Heart left ventricle (tissue), 16 donors: ENCODE data around the gene ATP13A4. TPM values are rescaled to one million over a fixed set of nuclear protein-coding genes. Genes with fewer than 3 reads are reported as not detected.

ENCODE experiments used
- ATAC-seq, 4 donors: fragments of 200-7000 bp; cut with Tn5 transposase; one replicate each; pipeline ENCODE4 v1.9.1; 2020 to 2022; ENCODE audit warnings: moderate library complexity in 4 of 4, mild to moderate bottlenecking in 3 of 4, moderate number of reproducible peaks in 1 of 4
- DNase-seq, 5 donors: peaks; one replicate each; pipeline ENCODE4 v3.0.0-alpha.2; 2020
- H3K27ac ChIP-seq, 12 donors: fragments of 200-600 bp; sonication (generic) in 4 of 12; one replicate each; pipeline versions ENCODE4 v1.5.0 to v1.8.0; 2016 to 2022; ENCODE audit warnings: mild to moderate bottlenecking in 2 of 12
- H3K27me3 ChIP-seq, 9 donors: fragments of 200-600 bp; sonication (generic) in 2 of 9; one replicate each; pipeline versions ENCODE4 v1.5.1 to v1.8.0; 2016 to 2022; ENCODE audit warnings: mild to moderate bottlenecking in 3 of 9
- H3K36me3 ChIP-seq, 9 donors: fragments of 200-600 bp; sonication (generic) in 2 of 9; one replicate each; pipeline versions ENCODE4 v1.5.0 to v1.8.0; 2018 to 2022; ENCODE audit warnings: mild to moderate bottlenecking in 2 of 9
- H3K4me1 ChIP-seq, 12 donors: fragments of 200-600 bp; sonication (generic) in 4 of 12; one replicate each; pipeline versions ENCODE4 v1.5.0 to v1.8.0; 2016 to 2022; ENCODE audit warnings: mild to moderate bottlenecking in 3 of 12
- H3K4me3 ChIP-seq, 12 donors: fragments of 200-600 bp; sonication (generic) in 4 of 12; one replicate each; pipeline versions ENCODE4 v1.5.0 to v1.8.0; 2017 to 2022; ENCODE audit warnings: mild to moderate bottlenecking in 9 of 12, moderate library complexity in 4 of 12
- H3K9me3 ChIP-seq, 12 donors: fragments of 200-600 bp; sonication (generic) in 4 of 12; one replicate each; pipeline versions ENCODE4 v1.5.0 to v1.8.0; 2016 to 2022; ENCODE audit warnings: mild to moderate bottlenecking in 1 of 12
- POLR2A ChIP-seq, 2 donors: fragments of 450-650 bp; IDR thresholded peaks; one replicate each; pipeline ENCODE4 v1.6.1; 2017; ENCODE audit warnings: antibody characterized with exemption in 2 of 2, mild to moderate bottlenecking in 2 of 2, moderate library complexity in 2 of 2
- WGBS, 4 donors: extraction: QIAGEN DNeasy Blood & Tissue Kit in 2 of 4; methylation state at CpG; one replicate each; pipeline versions ENCODE4 v1.1.5 to v1.1.7; 2013 to 2018; 5-methylcytosine and 5-hydroxymethylcytosine counted together
- intact Hi-C, 10 donors: fragments of 100-400 bp; cut with DNase I; formaldehyde crosslinking; loops; one replicate each; pipeline versions ENCODE4 v1.11.1 to v1.14.2; 2022
- polyA plus RNA-seq, 2 donors: library from polyadenylated mRNA; stranded (reverse); fragments of 200-250 nt; gene quantifications; one replicate each; pipeline ENCODE4 v1.2.3, GENCODE V29; 2013
- total RNA-seq, 9 donors: library from RNA; depleted of rRNA in 2 of 9; stranded (reverse); fragments of >200 nt in 2 of 9; fragmentation: NEBNext Ultra II Directional in 3 of 9; extraction: Animal tissue kit (Norgen Biotek cat#: 25700) in 3 of 9; gene quantifications; one replicate each; pipeline versions ENCODE4 v1.1.0 to v1.2.4, GENCODE V29; 2016 to 2023
- TF ChIP-seq, protein P1 (sequence below), 12 donors: fragments of 200-600 bp; sonication (generic) in 4 of 12; IDR thresholded peaks; one replicate each; pipeline versions ENCODE4 v1.5.0 to v1.8.0; 2018 to 2022; ENCODE audit warnings: antibody characterized with exemption in 12 of 12, mild to moderate bottlenecking in 5 of 12
- donor health status: ischemic (EF 13 %, LVEDD 7.1; RV severe dilation, severe dysfunction).
- donor health status: healthy with polysubstance abuse.
- donor health status: DM: no; HTN: yes; CAD: no.
- donor health status: DM: no; HTN: no; CAD: no.
- donor health status: ischemic (EF 25% LVEDD 6.9; RV normal size, moderate dysfunction).
- donor health status: ischemic (EF 25% LVEDD 5.7; RV mildly dilated, moderate dysfunction).
- donor health status: healthy.
- donor health status: DM: yes; HTN: yes; CAD: no.
- donor health status: ischemic (EF 35%, LVEDD 5.7; RV mildly dilated, moderate dysfunction).
- donor health status: nonischemic (EF 11% LVEDD 7.7; RV severe dilation, severe dysfunction).
- donor health status: DM: yes; HTN: yes; CAD: no.
- donor health status: PGD.
- donor health status: ischemic (EF 29% LVEDD 5.4; RV normal size, mild dysfunction).
- donor health status: nonischemic (EF 23%, LVEDD 6.1; RV moderate dilation, normal function).

Gene ATP13A4
- total and polyA plus RNA-seq, 11 donors, result 0.48 to 0.97 (median 0.51) TPM; not detected in 8

DNA sequence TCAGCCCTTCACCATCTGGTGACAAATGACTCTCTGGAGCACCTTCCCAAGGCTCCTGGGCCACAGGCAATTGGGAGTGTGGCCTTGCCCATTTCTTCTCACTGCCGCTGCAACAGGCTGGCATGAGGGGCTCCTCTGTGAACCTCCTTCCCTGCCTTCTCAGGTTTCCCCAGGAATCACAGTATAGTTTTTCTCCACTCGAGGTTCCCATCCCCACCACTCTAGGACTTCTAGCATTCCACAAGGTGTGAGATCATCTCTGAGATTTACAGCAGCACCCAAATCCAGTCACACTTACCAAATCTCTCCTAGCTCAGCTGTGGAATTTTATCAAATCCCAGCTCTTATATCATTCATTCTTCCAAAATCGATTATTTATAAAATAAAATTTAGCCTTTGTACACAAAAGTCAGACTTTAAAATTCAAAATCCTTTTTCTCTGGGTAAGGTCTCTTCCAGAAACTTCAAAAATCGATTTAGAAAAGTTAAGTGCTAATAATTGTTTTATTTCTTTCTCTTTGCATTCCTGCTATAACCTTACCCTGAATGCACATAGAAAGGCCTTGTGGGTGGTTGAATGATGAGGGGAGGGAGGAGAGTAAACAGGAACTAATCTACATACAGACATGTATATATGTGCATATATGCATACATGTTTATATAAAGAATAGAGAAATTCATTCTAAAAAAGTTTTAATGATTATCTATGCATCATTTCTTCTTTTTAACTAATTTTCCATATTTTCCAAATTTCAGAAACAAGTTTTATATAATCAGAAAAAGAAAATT, 18.9 kb upstream of the ATP13A4 start:
- Histone ChIP-seq H3K4me1 (no peaks in the 10 kb centered on the region), H3K27me3 (no peaks in the 10 kb centered on the region), H3K27ac (no peak overlapping the region), H3K9me3 (no peaks in the 10 kb centered on the region), H3K4me3 (no peak overlapping the region), H3K36me3 (no peaks in the 10 kb centered on the region)
- intact Hi-C loops, result loop anchor here (2.0 to 10.0 kb wide), 15 partner anchors 111 to 1099 kb away; partner anchors contain the start of gene MB21D2 (in 1 of the 10)
- WGBS, 4 donors, result 68 to 73% (median 69%) methylated on average over 4 of the region's 4 CpGs
- ATAC-seq (no peak), DNase-seq (no peak)
- TF ChIP-seq, protein P1, sequence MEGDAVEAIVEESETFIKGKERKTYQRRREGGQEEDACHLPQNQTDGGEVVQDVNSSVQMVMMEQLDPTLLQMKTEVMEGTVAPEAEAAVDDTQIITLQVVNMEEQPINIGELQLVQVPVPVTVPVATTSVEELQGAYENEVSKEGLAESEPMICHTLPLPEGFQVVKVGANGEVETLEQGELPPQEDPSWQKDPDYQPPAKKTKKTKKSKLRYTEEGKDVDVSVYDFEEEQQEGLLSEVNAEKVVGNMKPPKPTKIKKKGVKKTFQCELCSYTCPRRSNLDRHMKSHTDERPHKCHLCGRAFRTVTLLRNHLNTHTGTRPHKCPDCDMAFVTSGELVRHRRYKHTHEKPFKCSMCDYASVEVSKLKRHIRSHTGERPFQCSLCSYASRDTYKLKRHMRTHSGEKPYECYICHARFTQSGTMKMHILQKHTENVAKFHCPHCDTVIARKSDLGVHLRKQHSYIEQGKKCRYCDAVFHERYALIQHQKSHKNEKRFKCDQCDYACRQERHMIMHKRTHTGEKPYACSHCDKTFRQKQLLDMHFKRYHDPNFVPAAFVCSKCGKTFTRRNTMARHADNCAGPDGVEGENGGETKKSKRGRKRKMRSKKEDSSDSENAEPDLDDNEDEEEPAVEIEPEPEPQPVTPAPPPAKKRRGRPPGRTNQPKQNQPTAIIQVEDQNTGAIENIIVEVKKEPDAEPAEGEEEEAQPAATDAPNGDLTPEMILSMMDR (IDR thresholded peaks at IDR 0.05), result no peak
- no peak for TF ChIP-seq POLR2A (IDR thresholded peaks at IDR 0.05)

DNA sequence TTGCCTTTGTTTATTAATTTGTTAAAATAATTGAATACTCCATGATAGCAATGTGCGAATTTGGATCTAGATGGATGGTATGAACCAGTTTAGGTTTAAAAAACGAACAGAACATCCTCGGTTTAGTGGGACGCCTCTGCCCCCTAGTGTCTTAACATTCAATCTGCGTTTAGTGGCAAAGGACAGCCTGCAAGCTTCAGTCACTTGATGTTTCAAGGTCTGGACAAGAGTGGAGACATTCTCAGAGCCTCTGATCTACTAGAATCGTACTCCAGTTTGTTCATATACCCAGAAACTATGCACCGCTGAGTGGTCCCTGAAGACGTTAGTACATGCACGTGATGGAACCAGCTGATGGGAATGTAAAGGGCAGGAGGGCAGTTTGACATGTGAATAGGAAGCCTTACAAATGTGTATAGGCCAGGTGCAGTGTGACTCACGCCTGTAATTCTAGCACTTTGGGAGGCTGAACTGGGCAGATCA, 17.8 kb upstream of the ATP13A4 start:
- Histone ChIP-seq H3K27ac (no peak overlapping the region), H3K36me3 (no peaks in the 10 kb centered on the region), H3K27me3 (no peaks in the 10 kb centered on the region), H3K4me1 (no peaks in the 10 kb centered on the region), H3K4me3 (no peak overlapping the region), H3K9me3 (no peaks in the 10 kb centered on the region)
- peak in 4 of 5 donors; percentile 37 to 48 (median 42) for DNase-seq
- TF ChIP-seq, protein P1 (IDR thresholded peaks at IDR 0.05), result peak; percentile 56 to 87 (median 74)
- no peak for TF ChIP-seq POLR2A (IDR thresholded peaks at IDR 0.05)
- intact Hi-C loops, result loop anchor here (1.0 to 10.0 kb wide), 18 partner anchors 110 to 1098 kb away; partner anchors contain the start of gene MB21D2 (in 1 of the 10)
- ATAC-seq, result peak; percentile 37 to 79 (median 70)
- WGBS, 4 donors, result 8 to 14% (median 11%) methylated on average over 10 of the region's 10 CpGs

DNA sequence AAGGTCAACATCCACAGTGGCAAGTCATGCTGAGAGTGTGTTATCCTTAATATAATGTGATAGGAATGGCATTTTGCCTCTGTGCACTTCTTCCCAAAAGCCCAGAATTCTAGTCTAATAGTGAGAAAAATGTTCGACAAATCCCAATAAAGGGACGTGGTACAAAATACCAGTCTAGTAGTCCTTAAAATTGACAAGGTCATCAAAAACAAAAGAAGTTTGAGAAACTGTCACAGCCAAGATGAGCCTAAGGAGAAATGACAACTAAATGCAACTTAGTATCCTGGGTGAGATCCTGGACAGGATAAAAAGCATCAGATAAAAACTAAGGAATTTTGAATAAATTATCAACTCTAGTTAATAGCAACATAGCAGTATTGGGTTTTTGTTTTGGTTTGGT, 14.4 kb upstream of the ATP13A4 start:
- H3K4me3 ChIP-seq, result no peak overlapping the region
- H3K27ac ChIP-seq, result no peak overlapping the region
- no peaks in the 10 kb centered on the region for H3K27me3 ChIP-seq
- no peak for DNase-seq
- no peaks in the 10 kb centered on the region for H3K36me3 ChIP-seq
- ATAC-seq, result no peak
- 78 to 92% (median 88%) methylated on average over 2 of the region's 2 CpGs for WGBS, 4 donors
- intact Hi-C loops, result loop anchor here in 5 of 10 donors (5.0 to 10.0 kb wide), 4 partner anchors 104 to 1004 kb away; no protein-coding TSS in a partner anchor
- H3K4me1 ChIP-seq, result no peaks in the 10 kb centered on the region
- H3K9me3 ChIP-seq, result no peaks in the 10 kb centered on the region
- no peak for TF ChIP-seq POLR2A (IDR thresholded peaks at IDR 0.05)
- TF ChIP-seq, protein P1 (IDR thresholded peaks at IDR 0.05), result no peak

DNA sequence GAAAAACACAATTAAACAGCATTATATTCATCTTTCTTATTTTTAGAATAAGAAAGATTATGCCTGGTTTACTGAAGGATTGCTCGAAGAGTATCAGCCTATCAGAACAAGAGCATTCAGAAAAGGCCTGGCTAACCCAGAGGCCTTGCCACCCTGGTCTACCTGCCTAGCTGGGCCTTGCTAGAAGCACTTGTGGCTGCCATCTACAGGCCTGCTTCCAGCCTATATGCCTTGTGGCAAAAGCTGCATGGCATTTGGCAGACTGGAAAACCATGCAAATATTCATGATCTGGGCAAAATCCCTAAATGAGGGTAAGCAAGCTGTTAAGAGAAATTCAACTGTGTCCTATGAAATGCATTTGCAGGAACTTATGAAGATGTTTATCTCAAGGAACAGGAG, 9.3 kb upstream of the ATP13A4 start:
- TF ChIP-seq, protein P1 (IDR thresholded peaks at IDR 0.05), result peak in 5 of 12 donors; percentile 17 to 29 (median 23)
- TF ChIP-seq POLR2A (IDR thresholded peaks at IDR 0.05), result no peak
- no peak overlapping the region for H3K27ac ChIP-seq
- peak in 1 of 5 donors; percentile 28 for DNase-seq
- peaks cover 0 to 5% (median 0%) of the 10 kb centered on the region in 12 donors for H3K4me1 ChIP-seq
- ATAC-seq, result peak in 3 of 4 donors; percentile 66 to 72 (median 69)
- no peaks in the 10 kb centered on the region for H3K9me3 ChIP-seq
- intact Hi-C loops, result loop anchor here in 6 of 10 donors (5.0 to 10.0 kb wide), 7 partner anchors 99 to 999 kb away; no protein-coding TSS in a partner anchor
- no peak overlapping the region for H3K4me3 ChIP-seq
- H3K27me3 ChIP-seq, result no peaks in the 10 kb centered on the region
- H3K36me3 ChIP-seq, result no peaks in the 10 kb centered on the region
- WGBS, 4 donors, result 53 to 82% (median 70%) methylated on average over 1 of the region's 1 CpG
